ENCODE results near the gene RAB26. TPM values are rescaled to one million over a fixed set of nuclear protein-coding genes. Genes with fewer than 3 reads are reported as not detected.

The RAB26 gene
- polyA plus RNA-seq, 5 donors: 1.0 to 1.8 (median 1.5) TPM

- peak; percentile 71 to 76 for DNase-seq
Observed at GRCh38 chr16:2159175-2159838, 10.9 kb downstream of the RAB26 start.

- DNase-seq: peak in 1 of 2 donors; percentile 52
Observed at GRCh38 chr16:2160915-2161551, 12.6 kb downstream of the RAB26 start.

GRCh38 chr16:2161911-2162310 lies 13.5 kb downstream of the RAB26 start:
- DNase-seq: no peak

- DNase-seq: no peak
Observed at GRCh38 chr16:2162676-2163118, 14.3 kb downstream of the RAB26 start.

- no peak for DNase-seq
Observed at GRCh38 chr16:2163211-2163881, 14.9 kb downstream of the RAB26 start.

GRCh38 chr16:2165861-2166260 lies 17.4 kb downstream of the RAB26 start:
- no peak for DNase-seq

- DNase-seq: no peak
Observed at GRCh38 chr16:2166263-2167067, 18.0 kb downstream of the RAB26 start.

- DNase-seq: no peak
Observed at GRCh38 chr16:2167068-2167638, 18.7 kb downstream of the RAB26 start.

GRCh38 chr16:2170080-2170479 lies 21.7 kb downstream of the RAB26 start:
- no peak for DNase-seq

GRCh38 chr16:2170587-2171435 lies 22.4 kb downstream of the RAB26 start:
- no peak for DNase-seq

GRCh38 chr16:2171601-2172178 lies 23.3 kb downstream of the RAB26 start:
- DNase-seq: no peak

GRCh38 chr16:2172688-2173335 lies 24.4 kb downstream of the RAB26 start:
- no peak for DNase-seq

- no peak for DNase-seq
Observed at GRCh38 chr16:2173366-2173765, 24.9 kb downstream of the RAB26 start.

- DNase-seq: no peak
Observed at GRCh38 chr16:2173916-2174315, 25.5 kb downstream of the RAB26 start.

GRCh38 chr16:2174396-2175131 lies 26.1 kb downstream of the RAB26 start:
- DNase-seq: no peak

GRCh38 chr16:2175454-2175853 lies 27.0 kb downstream of the RAB26 start:
- no peak for DNase-seq

- DNase-seq: no peak
Observed at GRCh38 chr16:2176047-2176446, 27.6 kb downstream of the RAB26 start.

GRCh38 chr16:2177101-2177500 lies 28.7 kb downstream of the RAB26 start:
- no peak for DNase-seq

GRCh38 chr16:2177561-2177960 lies 29.1 kb downstream of the RAB26 start:
- no peak for DNase-seq
